ENCODE measurements around the gene ATE1. TPM values are rescaled to one million over a fixed set of nuclear protein-coding genes. Genes with fewer than 3 reads are reported as not detected.

The ATE1 gene
- total and polyA plus RNA-seq, 2 donors (not counting 1 experiment from before 2014, with no cell fraction given) = 19.3 to 28.1 TPM

- TF ChIP-seq CTCF (conservative IDR thresholded peaks at IDR 0.05 in 1 of 2, IDR thresholded peaks at IDR 0.05 in 1 of 2; ENCODE audit: low read depth in 1 of 2, low read length in 2 of 2) = no peak
- no peak for TF ChIP-seq EZH2 (IDR thresholded peaks at IDR 0.05; ENCODE audit: low read length, missing control alignments)
- no peak overlapping the region for H3K9ac ChIP-seq (ENCODE audit: insufficient read depth, low read length)
- no peaks in the 10 kb centered on the region for H3K79me2 ChIP-seq (ENCODE audit: control insufficient read depth, insufficient read depth, low read length)
- H3K9me3 ChIP-seq (ENCODE audit: control insufficient read depth, insufficient read depth, low read depth, low read length) = no peaks in the 10 kb centered on the region
- no peak overlapping the region for H3K4me3 ChIP-seq (replicated peaks in 1 of 4; ENCODE audit: control extremely low read depth in 1 of 4, insufficient read depth in 1 of 4, low read depth in 3 of 4, low read length in 4 of 4)
- H3K4me1 ChIP-seq (ENCODE audit: control insufficient read depth, extremely low read depth, insufficient read depth, low read length) = no peaks in the 10 kb centered on the region
- H3K27ac ChIP-seq (ENCODE audit: insufficient read depth, low read length) = no peak overlapping the region
- H3K4me2 ChIP-seq (ENCODE audit: extremely low read depth, insufficient read depth, low read length) = no peak overlapping the region
- H3K27me3 ChIP-seq (ENCODE audit: control insufficient read depth, insufficient read depth, low read length) = no peaks in the 10 kb centered on the region
- no peaks in the 10 kb centered on the region for H3K36me3 ChIP-seq (ENCODE audit: control insufficient read depth, insufficient read depth, low read length)
- H2AFZ ChIP-seq (ENCODE audit: low read length) = no peak overlapping the region
- no peaks in the 10 kb centered on the region for H4K20me1 ChIP-seq (ENCODE audit: control insufficient read depth, extremely low read depth, insufficient read depth, low read length)
- DNase-seq (ENCODE audit: low read depth in 2 of 2) = no peak
Measured at GRCh38 chr10:121797490-121797889, 130.3 kb downstream of the ATE1 start.

DNA sequence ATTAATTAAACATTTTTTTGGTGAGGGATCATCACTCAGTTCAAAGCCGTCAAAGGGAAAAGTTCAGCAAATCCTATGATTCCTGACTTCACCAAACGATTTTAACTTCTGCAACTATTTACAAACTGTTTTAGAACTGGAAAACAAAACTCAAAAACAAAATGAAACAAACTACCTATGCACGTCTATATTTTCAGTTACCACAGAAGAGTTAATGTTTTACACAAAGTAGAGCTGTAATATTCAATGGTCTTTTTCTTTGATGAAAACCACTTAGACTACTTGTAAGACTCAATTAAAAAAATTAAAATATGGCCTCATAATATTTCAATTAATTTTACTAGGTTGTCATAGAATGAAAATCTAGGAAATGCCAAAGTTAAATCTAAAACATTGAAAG is 131.5 kb downstream of the ATE1 start:
- H3K27me3 ChIP-seq (ENCODE audit: control insufficient read depth, insufficient read depth, low read length) = no peaks in the 10 kb centered on the region
- H3K36me3 ChIP-seq (ENCODE audit: control insufficient read depth, insufficient read depth, low read length) = no peaks in the 10 kb centered on the region
- H2AFZ ChIP-seq (ENCODE audit: low read length) = no peak overlapping the region
- H3K4me3 ChIP-seq (replicated peaks in 1 of 4; ENCODE audit: control extremely low read depth in 1 of 4, insufficient read depth in 1 of 4, low read depth in 3 of 4, low read length in 4 of 4) = no peak overlapping the region
- no peak overlapping the region for H3K27ac ChIP-seq (ENCODE audit: insufficient read depth, low read length)
- H4K20me1 ChIP-seq (ENCODE audit: control insufficient read depth, extremely low read depth, insufficient read depth, low read length) = no peaks in the 10 kb centered on the region
- H3K79me2 ChIP-seq (ENCODE audit: control insufficient read depth, insufficient read depth, low read length) = no peaks in the 10 kb centered on the region
- TF ChIP-seq CTCF (conservative IDR thresholded peaks at IDR 0.05 in 1 of 2, IDR thresholded peaks at IDR 0.05 in 1 of 2; ENCODE audit: low read depth in 1 of 2, low read length in 2 of 2) = no peak
- TF ChIP-seq EZH2 (IDR thresholded peaks at IDR 0.05; ENCODE audit: low read length, missing control alignments) = no peak
- no peak overlapping the region for H3K9ac ChIP-seq (ENCODE audit: insufficient read depth, low read length)
- no peaks in the 10 kb centered on the region for H3K4me1 ChIP-seq (ENCODE audit: control insufficient read depth, extremely low read depth, insufficient read depth, low read length)
- no peak overlapping the region for H3K4me2 ChIP-seq (ENCODE audit: extremely low read depth, insufficient read depth, low read length)
- no peak for DNase-seq (ENCODE audit: low read depth in 2 of 2)
- H3K9me3 ChIP-seq (ENCODE audit: control insufficient read depth, insufficient read depth, low read depth, low read length) = no peaks in the 10 kb centered on the region

- Histone ChIP-seq H3K79me2 (ENCODE audit: control insufficient read depth, insufficient read depth, low read length) (no peaks in the 10 kb centered on the region), H3K4me3 (replicated peaks in 1 of 4; ENCODE audit: control extremely low read depth in 1 of 4, insufficient read depth in 1 of 4, low read depth in 3 of 4, low read length in 4 of 4) (no peak overlapping the region), H3K9ac (ENCODE audit: insufficient read depth, low read length) (no peak overlapping the region), H3K27ac (ENCODE audit: insufficient read depth, low read length) (no peak overlapping the region), H3K27me3 (ENCODE audit: control insufficient read depth, insufficient read depth, low read length) (no peaks in the 10 kb centered on the region), H3K36me3 (ENCODE audit: control insufficient read depth, insufficient read depth, low read length) (no peaks in the 10 kb centered on the region), H3K4me1 (ENCODE audit: control insufficient read depth, extremely low read depth, insufficient read depth, low read length) (no peaks in the 10 kb centered on the region), H4K20me1 (ENCODE audit: control insufficient read depth, extremely low read depth, insufficient read depth, low read length) (no peaks in the 10 kb centered on the region), H3K9me3 (ENCODE audit: control insufficient read depth, insufficient read depth, low read depth, low read length) (no peaks in the 10 kb centered on the region), H2AFZ (ENCODE audit: low read length) (no peak overlapping the region), H3K4me2 (ENCODE audit: extremely low read depth, insufficient read depth, low read length) (no peak overlapping the region)
- TF ChIP-seq CTCF (conservative IDR thresholded peaks at IDR 0.05 in 1 of 2, IDR thresholded peaks at IDR 0.05 in 1 of 2; ENCODE audit: low read depth in 1 of 2, low read length in 2 of 2) = no peak
- TF ChIP-seq EZH2 (IDR thresholded peaks at IDR 0.05; ENCODE audit: low read length, missing control alignments) = no peak
- DNase-seq (ENCODE audit: low read depth in 2 of 2) = peak; percentile 6 to 87
Measured at GRCh38 chr10:121792198-121792597, 135.6 kb downstream of the ATE1 start.

Data from fibroblast of lung (primary cell).